Transverse colon (tissue), 4 donors: ENCODE data around the gene ZNF407. TPM values are rescaled to one million over a fixed set of nuclear protein-coding genes. Genes with fewer than 3 reads are reported as not detected.

Experiments used
- DNase-seq: peaks from one replicate; pipeline ENCODE4 v3.0.0-alpha.2; 2019
- H3K27ac ChIP-seq, 4 donors: fragments of 200-600 bp; sonication (generic); 2 replicates each; pipeline ENCODE4 v1.5.1; 2016 to 2018; ENCODE audit warnings: inconsistent platforms in 4 of 4
- H3K27me3 ChIP-seq: fragments of 200-600 bp; sonication (generic); 2 replicates; pipeline ENCODE4 v1.5.1; 2017; ENCODE audit warnings: inconsistent platforms
- H3K36me3 ChIP-seq, 4 donors: fragments of 200-600 bp; sonication (generic); 2 replicates each; pipeline ENCODE4 v1.5.1; 2017 to 2019; ENCODE audit warnings: inconsistent platforms in 4 of 4
- H3K4me1 ChIP-seq, 4 donors: fragments of 200-600 bp; sonication (generic); 2 replicates each; pipeline ENCODE4 v1.5.1; 2017 to 2020; ENCODE audit warnings: inconsistent platforms in 4 of 4
- H3K4me3 ChIP-seq, 4 donors: fragments of 200-600 bp; sonication (generic); 1 replicate in 1 of 4; 2 replicates in 3 of 4; pipeline versions ENCODE4 v1.5.1 to v1.6.1; 2017 to 2019; ENCODE audit warnings: inconsistent platforms in 4 of 4
- H3K9me3 ChIP-seq, 2 donors: fragments of 200-600 bp; sonication (generic); 2 replicates each; pipeline ENCODE4 v1.5.1; 2017 to 2019; ENCODE audit warnings: inconsistent platforms in 2 of 2
- EP300 ChIP-seq: sonication (generic); formaldehyde crosslinking; IDR thresholded peaks from one replicate; pipeline ENCODE4 v1.6.1; 2017; ENCODE audit warnings: antibody characterized with exemption, low read depth
- POLR2A ChIP-seq: fragments of 450-650 bp; IDR thresholded peaks from one replicate; pipeline ENCODE4 v1.6.1; 2016; ENCODE audit warnings: antibody characterized with exemption, mild to moderate bottlenecking, moderate library complexity
- POLR2AphosphoS5 ChIP-seq, 3 donors: sonication (generic); formaldehyde crosslinking; IDR thresholded peaks; one replicate each; pipeline ENCODE4 v1.6.1; 2016; ENCODE audit warnings: antibody characterized with exemption in 3 of 3
- WGBS, 2 donors: methylation state at CpG; one replicate each; pipeline ENCODE4 v1.1.5; 2018; ENCODE audit warnings: low coverage in 1 of 2; 5-methylcytosine and 5-hydroxymethylcytosine counted together
- in situ Hi-C, 4 donors: fragments of 200-750 bp; cut with MboI; loops; one replicate each; pipeline versions ENCODE4 v1.15.0 to v1.15.1; 2017; ENCODE audit warnings: low sequenced_read_pairs in 3 of 4, low pct_ligation_motif_present in 1 of 4, low pct_unique_long_range_greater_than_20kb in 1 of 4
- intact Hi-C: fragments of 100-400 bp; cut with DNase I; formaldehyde crosslinking; loops from one replicate; pipeline ENCODE4 v1.15.1; 2023; ENCODE audit warnings: low total_unique reads
- total RNA-seq, 4 donors: library from RNA; depleted of rRNA; stranded (reverse); fragments of >200 nt; gene quantifications; one replicate each; pipeline ENCODE4 v1.1.0, GENCODE V29; 2016
- TF ChIP-seq, protein P1 (sequence below), 5 experiments: fragments of 200-600 bp in 3 of 5; fragments of 450-650 bp in 2 of 5; sonication (generic) in 3 of 5; IDR thresholded peaks; 1 replicate in 2 of 5; 2 replicates in 3 of 5; pipeline ENCODE4 v1.5.1; 2016 to 2017; ENCODE audit warnings: antibody characterized with exemption in 5 of 5, inconsistent platforms in 3 of 5, mild to moderate bottlenecking in 2 of 5, moderate library complexity in 1 of 5

ZNF407 gene
- total RNA-seq, 4 donors from 2014 or later: 13.5 to 24.1 (median 20.1) TPM

DNA sequence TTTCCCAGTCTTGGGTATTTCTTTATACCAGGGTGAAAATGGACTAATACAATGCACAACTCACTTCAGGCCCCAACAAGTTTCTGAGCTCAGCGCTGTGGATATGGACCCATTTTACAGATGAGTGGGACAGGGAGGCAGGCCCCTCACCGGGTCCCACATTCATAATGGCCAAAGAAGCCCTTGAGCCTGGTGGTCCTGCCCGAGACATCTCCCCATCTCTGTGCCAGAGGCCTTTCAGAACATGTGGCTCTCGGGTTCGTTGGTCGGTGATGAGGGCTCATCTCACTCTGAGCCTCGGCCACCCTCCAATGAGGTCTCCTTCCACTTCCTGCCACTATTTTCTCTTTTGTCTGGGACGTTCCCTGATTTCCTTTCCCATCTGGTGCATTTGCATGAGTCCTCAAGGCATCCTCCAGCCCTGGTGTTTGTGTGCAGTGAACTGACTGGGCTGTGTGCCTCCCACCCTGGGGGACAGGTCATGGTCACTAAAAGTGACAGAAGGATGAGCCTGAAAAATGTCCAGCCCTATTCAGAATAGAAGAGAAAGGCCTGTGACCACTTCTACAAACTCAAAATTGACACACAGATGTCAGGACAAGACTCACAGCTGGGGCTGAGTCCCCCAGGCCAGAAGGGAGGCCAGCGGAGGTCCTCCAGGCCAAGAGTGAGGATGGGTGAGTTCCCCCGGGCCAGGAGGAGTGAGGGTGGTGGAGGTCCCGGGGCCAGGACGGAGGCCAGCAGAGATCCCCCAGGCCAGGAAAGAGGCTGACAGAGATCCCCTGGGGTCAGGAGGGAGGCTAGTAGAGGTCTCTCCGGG, 476.7 kb downstream of the ZNF407 start:
- Histone ChIP-seq H3K4me3 (no peak overlapping the region), H3K27ac (no peak overlapping the region), H3K27me3 (no peaks in the 10 kb centered on the region), H3K36me3 (no peaks in the 10 kb centered on the region), H3K4me1 (peaks cover 0 to 8% (median 0%) of the 10 kb centered on the region in 4 donors), H3K9me3 (peaks cover 0 to 7% of the 10 kb centered on the region in 2 donors)
- TF ChIP-seq POLR2AphosphoS5 (IDR thresholded peaks at IDR 0.05) (no peak), EP300 (no peak), POLR2A (no peak)
- TF ChIP-seq, protein P1, sequence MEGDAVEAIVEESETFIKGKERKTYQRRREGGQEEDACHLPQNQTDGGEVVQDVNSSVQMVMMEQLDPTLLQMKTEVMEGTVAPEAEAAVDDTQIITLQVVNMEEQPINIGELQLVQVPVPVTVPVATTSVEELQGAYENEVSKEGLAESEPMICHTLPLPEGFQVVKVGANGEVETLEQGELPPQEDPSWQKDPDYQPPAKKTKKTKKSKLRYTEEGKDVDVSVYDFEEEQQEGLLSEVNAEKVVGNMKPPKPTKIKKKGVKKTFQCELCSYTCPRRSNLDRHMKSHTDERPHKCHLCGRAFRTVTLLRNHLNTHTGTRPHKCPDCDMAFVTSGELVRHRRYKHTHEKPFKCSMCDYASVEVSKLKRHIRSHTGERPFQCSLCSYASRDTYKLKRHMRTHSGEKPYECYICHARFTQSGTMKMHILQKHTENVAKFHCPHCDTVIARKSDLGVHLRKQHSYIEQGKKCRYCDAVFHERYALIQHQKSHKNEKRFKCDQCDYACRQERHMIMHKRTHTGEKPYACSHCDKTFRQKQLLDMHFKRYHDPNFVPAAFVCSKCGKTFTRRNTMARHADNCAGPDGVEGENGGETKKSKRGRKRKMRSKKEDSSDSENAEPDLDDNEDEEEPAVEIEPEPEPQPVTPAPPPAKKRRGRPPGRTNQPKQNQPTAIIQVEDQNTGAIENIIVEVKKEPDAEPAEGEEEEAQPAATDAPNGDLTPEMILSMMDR (IDR thresholded peaks at IDR 0.05): no peak
- DNase-seq: no peak
- WGBS, 2 donors: 93 to 100% methylated on average over 1 to 13 of the region's 13 CpGs
- intact Hi-C loops: no loop called here
- in situ Hi-C loops: no loop called here

DNA sequence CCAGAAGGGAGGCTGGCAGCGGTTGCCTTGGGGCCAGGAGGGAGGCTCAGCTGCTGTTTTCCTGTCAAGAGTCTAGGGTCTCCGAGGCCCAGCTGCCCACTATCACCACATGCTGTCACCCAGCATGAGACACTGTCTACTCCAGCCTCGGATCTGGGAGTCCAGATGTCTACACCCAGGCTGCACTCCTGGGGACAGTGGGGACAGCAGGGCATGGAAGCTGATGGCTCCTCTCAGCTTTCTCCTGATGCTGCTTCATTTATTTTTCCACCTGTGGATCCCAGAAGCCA, 477.3 kb downstream of the ZNF407 start:
- peaks cover 0 to 8% (median 0%) of the 10 kb centered on the region in 4 donors for H3K4me1 ChIP-seq
- H3K27me3 ChIP-seq: no peaks in the 10 kb centered on the region
- 83% methylated on average over 3 of the region's 3 CpGs; no CpG with 5 or more reads in 1 of the 2 donors for WGBS, 2 donors
- H3K9me3 ChIP-seq: peaks cover 0 to 7% of the 10 kb centered on the region in 2 donors
- TF ChIP-seq, protein P1 (IDR thresholded peaks at IDR 0.05): no peak
- TF ChIP-seq EP300 (no peak), POLR2A (no peak), POLR2AphosphoS5 (IDR thresholded peaks at IDR 0.05) (no peak)
- no peaks in the 10 kb centered on the region for H3K36me3 ChIP-seq
- no peak for DNase-seq
- intact Hi-C loops: no loop called here
- H3K27ac ChIP-seq: no peak overlapping the region
- in situ Hi-C loops: no loop called here
- H3K4me3 ChIP-seq: no peak overlapping the region

DNA sequence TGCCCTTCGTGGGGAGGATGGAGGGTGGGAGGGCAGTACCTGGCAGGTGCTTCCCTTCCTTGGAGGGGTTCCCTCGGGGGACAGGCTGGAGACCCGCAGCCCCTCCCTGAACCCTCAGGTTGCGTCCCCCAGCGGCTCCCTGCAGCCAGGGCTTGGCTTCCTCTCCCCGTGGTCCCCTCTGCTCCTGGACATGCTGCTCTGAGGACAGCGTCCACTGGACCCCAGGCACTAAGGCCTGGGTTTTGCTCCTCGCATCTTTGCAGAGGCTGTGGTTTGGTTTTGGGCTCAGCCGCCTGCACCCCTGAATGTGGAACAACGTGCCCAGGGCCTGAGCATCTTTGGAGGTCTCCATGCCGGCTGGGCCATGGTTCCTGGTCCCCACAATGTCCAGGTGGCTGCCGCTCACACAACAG, 477.8 kb downstream of the ZNF407 start:
- no peak for TF ChIP-seq POLR2AphosphoS5 (IDR thresholded peaks at IDR 0.05)
- no peak for TF ChIP-seq EP300
- TF ChIP-seq, protein P1 (IDR thresholded peaks at IDR 0.05): no peak
- TF ChIP-seq POLR2A: no peak
- H3K4me3 ChIP-seq: no peak overlapping the region
- no peak overlapping the region for H3K27ac ChIP-seq
- intact Hi-C loops (no loop called here), in situ Hi-C loops (no loop called here)
- DNase-seq: no peak
- H3K9me3 ChIP-seq: peaks cover 0 to 7% of the 10 kb centered on the region in 2 donors
- peaks cover 0 to 3% (median 0%) of the 10 kb centered on the region in 4 donors for H3K4me1 ChIP-seq
- no peaks in the 10 kb centered on the region for H3K27me3 ChIP-seq
- no peaks in the 10 kb centered on the region for H3K36me3 ChIP-seq
- WGBS, 2 donors: 95% methylated on average over 12 of the region's 12 CpGs; no CpG with 5 or more reads in 1 of the 2 donors

DNA sequence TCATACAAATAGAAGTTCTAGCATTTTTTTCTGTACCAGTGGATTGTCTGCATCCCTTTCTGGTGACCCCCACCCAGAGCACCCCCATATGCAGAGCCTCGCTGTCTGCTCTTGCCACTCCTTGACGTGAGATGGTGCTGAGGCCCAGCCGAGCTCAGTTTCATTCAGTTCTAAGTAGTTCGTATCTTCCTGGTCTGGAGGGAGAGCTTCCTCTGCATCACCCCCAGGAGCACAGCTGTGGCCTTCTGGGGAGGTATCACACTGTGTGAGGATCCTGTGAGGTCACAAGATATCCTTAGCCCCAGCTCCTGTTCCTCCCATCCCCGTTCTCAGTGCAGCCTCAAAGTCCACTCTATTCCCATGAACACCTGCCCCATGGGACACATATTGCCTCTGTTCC, 478.6 kb downstream of the ZNF407 start:
- no peak overlapping the region for H3K27ac ChIP-seq
- H3K9me3 ChIP-seq: peaks cover 0 to 7% of the 10 kb centered on the region in 2 donors
- in situ Hi-C loops (no loop called here), intact Hi-C loops (no loop called here)
- 83% methylated on average over 5 of the region's 5 CpGs; no CpG with 5 or more reads in 1 of the 2 donors for WGBS, 2 donors
- H3K36me3 ChIP-seq: no peaks in the 10 kb centered on the region
- no peaks in the 10 kb centered on the region for H3K4me1 ChIP-seq
- H3K4me3 ChIP-seq: no peak overlapping the region
- DNase-seq: no peak
- H3K27me3 ChIP-seq: no peaks in the 10 kb centered on the region
- TF ChIP-seq EP300: no peak
- TF ChIP-seq, protein P1 (IDR thresholded peaks at IDR 0.05): no peak
- no peak for TF ChIP-seq POLR2AphosphoS5 (IDR thresholded peaks at IDR 0.05)
- TF ChIP-seq POLR2A: no peak
